A549 (cell line): Measurements from ENCODE around the gene DOK4. TPM values are rescaled to one million over a fixed set of nuclear protein-coding genes. Genes with fewer than 3 reads are reported as not detected.

Experiments used
- ATAC-seq, 2 experiments: fragments of 200-7000 bp in 1 of 2; fragments of >200 bp in 1 of 2; cut with Nextera tagmentation in 1 of 2; cut with Tn5 transposase in 1 of 2; 3 replicates each; pipeline versions ENCODE4 v1.8.0 to v1.9.1; 2018 to 2020; ENCODE audit warnings: mild to moderate bottlenecking in 1 of 2, moderate library complexity in 1 of 2
- CTCF ChIA-PET: fragments of 300-600 bp; sonication (Branson Sonifier 250); formaldehyde crosslinking; extraction: SDS; loops from one replicate; lab custom pipeline; 2021; ENCODE audit warnings: antibody characterized with exemption, inconsistent platforms; lab: Yijun Ruan, JAX
- POLR2A ChIA-PET: fragments of 350-600 bp; formaldehyde crosslinking; extraction: SDS; loops from one replicate; lab custom pipeline; 2021; ENCODE audit warnings: antibody characterized with exemption, inconsistent platforms; lab: Yijun Ruan, JAX
- DNase-seq, 2 experiments: peaks; one replicate each; pipeline versions ENCODE4 v3.0.0 to v3.0.0-alpha.2; 2011 to 2016; ENCODE audit warnings: low read depth in 1 of 2, low spot score in 1 of 2
- FAIRE-seq: peaks from 2 replicates; lab custom pipeline; 2011; peaks lifted over from hg19 to GRCh38; lab: Jason Lieb, UNC
- H3K27ac ChIP-seq, 2 experiments: fragments of >200 bp; sonication (Bioruptor Twin); formaldehyde crosslinking; 3 replicates each; pipeline ENCODE4 v1.5.1; 2016 to 2017
- H3K4me1 ChIP-seq: fragments of >200 bp; sonication (Bioruptor Twin); formaldehyde crosslinking; 3 replicates; pipeline ENCODE4 v1.6.1; 2016
- H3K4me2 ChIP-seq: fragments of >200 bp; sonication (Bioruptor Twin); formaldehyde crosslinking; 3 replicates; pipeline ENCODE4 v1.6.1; 2016
- H3K4me3 ChIP-seq: fragments of >200 bp; sonication (Bioruptor Twin); formaldehyde crosslinking; 3 replicates; pipeline ENCODE4 v1.5.1; 2016
- H3K9me3 ChIP-seq: fragments of >200 bp; sonication (Bioruptor Twin); formaldehyde crosslinking; 3 replicates; pipeline ENCODE4 v1.6.1; 2016
- CHD2 ChIP-seq: fragments of 150-350 bp; IDR thresholded peaks from 2 replicates; pipeline ENCODE4 v1.6.1; 2014; ENCODE audit warnings: low read length; ENCODE audit not compliant: partially characterized antibody
- CHD4 ChIP-seq: fragments of 200-600 bp; sonication (generic); IDR thresholded peaks from 2 replicates; pipeline ENCODE4 v1.6.1; 2016; ENCODE audit warnings: antibody characterized with exemption, mild to moderate bottlenecking, borderline replicate concordance
- EHF ChIP-seq: fragments of 250-450 bp; sonication (Bioruptor Pico); IDR thresholded peaks from 2 replicates; pipeline ENCODE4 v1.5.0; 2020; ENCODE audit warnings: mild to moderate bottlenecking
- EHMT2 ChIP-seq: fragments of 200-600 bp; sonication (generic); IDR thresholded peaks from 2 replicates; pipeline ENCODE4 v1.6.1; 2016; ENCODE audit warnings: antibody characterized with exemption, low read depth, mild to moderate bottlenecking, moderate library complexity
- ELK1 ChIP-seq: fragments of 150-350 bp; IDR thresholded peaks from 2 replicates; pipeline ENCODE4 v1.6.1; 2014; ENCODE audit warnings: low read depth, mild to moderate bottlenecking, low read length
- FOSB ChIP-seq: fragments of 250-450 bp; sonication (Bioruptor Pico); IDR thresholded peaks from 2 replicates; pipeline ENCODE4 v1.5.0; 2020; ENCODE audit warnings: mild to moderate bottlenecking, moderate library complexity
- GATA3 ChIP-seq: IDR thresholded peaks from 2 replicates; pipeline ENCODE4 v1.6.1; 2012; ENCODE audit warnings: borderline replicate concordance
- MAX ChIP-seq: IDR thresholded peaks from 2 replicates; pipeline ENCODE4 v1.6.1; 2012
- MYC ChIP-seq: IDR thresholded peaks from 2 replicates; pipeline ENCODE4 v1.6.1; 2012; ENCODE audit warnings: mild to moderate bottlenecking, inconsistent platforms, low read length, improper control_type of control experiment, borderline replicate concordance
- NPAS2 ChIP-seq: fragments of 250-450 bp; sonication (Bioruptor Pico); IDR thresholded peaks from 2 replicates; pipeline ENCODE4 v1.8.0; 2022; ENCODE audit warnings: mild to moderate bottlenecking, moderate library complexity, borderline replicate concordance
- PHF8 ChIP-seq: fragments of 200-600 bp; sonication (generic); IDR thresholded peaks from 2 replicates; pipeline ENCODE4 v1.6.1; 2016; ENCODE audit warnings: low read depth, mild to moderate bottlenecking, antibody characterized with exemption, moderate library complexity, borderline replicate concordance
- RCOR1 ChIP-seq: fragments of 150-350 bp; IDR thresholded peaks from 2 replicates; pipeline ENCODE4 v1.6.1; 2014; ENCODE audit warnings: antibody characterized with exemption, low read length, low read depth
- SMC3 ChIP-seq: fragments of >200 bp; sonication (Bioruptor Twin); formaldehyde crosslinking; IDR thresholded peaks from 3 replicates; pipeline ENCODE4 v1.6.1; 2018; ENCODE audit warnings: inconsistent platforms
- TP53 ChIP-seq: fragments of 250-450 bp; sonication (Bioruptor Pico); IDR thresholded peaks from 2 replicates; pipeline ENCODE4 v1.5.0; 2021; ENCODE audit warnings: mild to moderate bottlenecking, moderate library complexity
- USF2 ChIP-seq: fragments of 450-650 bp; IDR thresholded peaks from 2 replicates; pipeline ENCODE4 v1.6.1; 2014; ENCODE audit warnings: antibody characterized with exemption
- ZNF302 ChIP-seq: fragments of 250-450 bp; sonication (Bioruptor Pico); IDR thresholded peaks from 2 replicates; pipeline ENCODE4 v1.9.0; 2021; ENCODE audit warnings: inconsistent platforms, mild to moderate bottlenecking, moderate library complexity
- ZSCAN20 ChIP-seq: fragments of 250-450 bp; sonication (Bioruptor Pico); IDR thresholded peaks from 2 replicates; pipeline ENCODE4 v1.8.0; 2022; ENCODE audit warnings: mild to moderate bottlenecking, moderate library complexity
- WGBS: methylation state at CpG from one replicate; pipeline ENCODE4 v1.1.6; 2017; ENCODE audit errors: missing lambda C conversion rate; 5-methylcytosine and 5-hydroxymethylcytosine counted together
- polyA plus RNA-seq, 4 experiments: library from polyadenylated mRNA; depleted of rRNA in 3 of 4; stranded (reverse); fragments of >200 nt; fragmentation: RNase III in 1 of 4; extraction: RNeasy Plus Mini Kit Qiagen cat#74134 plus additional on column Dnase treatment in 1 of 4; gene quantifications; 2 replicates in 3 of 4; 3 replicates in 1 of 4; pipeline ENCODE4 v1.2.3, GENCODE V29; 2011 to 2017
- TF ChIP-seq, protein P1 (sequence below): IDR thresholded peaks from 2 replicates; pipeline ENCODE4 v1.6.1; 2012
- TF ChIP-seq, protein P2 (sequence below): fragments of >200 bp; sonication (Bioruptor Twin); formaldehyde crosslinking; IDR thresholded peaks from 3 replicates; pipeline ENCODE4 v1.5.1; 2016

The DOK4 gene
- polyA plus RNA-seq, 2 of the 4 experiments (the other 2 are of a cell fraction): 70.3 to 85.4 TPM

DNA sequence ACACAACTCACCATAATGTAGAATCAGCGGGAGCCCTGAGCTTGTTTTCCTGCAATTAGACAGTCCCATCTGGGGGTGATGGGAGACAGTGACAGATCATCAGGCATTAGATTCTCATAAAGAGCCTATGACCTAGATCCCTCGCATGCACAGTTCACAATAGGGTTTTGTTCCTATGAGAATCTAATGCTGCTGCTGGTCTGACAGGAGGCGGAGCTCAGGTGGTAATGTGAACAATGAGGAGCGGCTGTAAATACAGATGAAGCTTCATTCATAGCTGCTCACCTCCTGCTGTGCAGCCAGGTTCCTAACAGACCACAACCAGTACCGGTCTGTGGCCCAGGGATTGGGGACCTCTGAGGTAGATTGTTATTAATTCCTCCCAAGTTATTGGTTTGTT lies 2.9 kb upstream of the DOK4 start:
- no peak for ATAC-seq
- 86% methylated on average over 5 of the region's 5 CpGs for WGBS
- Histone ChIP-seq H3K4me3 (no peak overlapping the region), H3K27ac (no peak overlapping the region), H3K9me3 (no peaks in the 10 kb centered on the region), H3K4me1 (peaks cover 23% of the 10 kb centered on the region), H3K4me2 (no peak overlapping the region)
- no peak for DNase-seq
- TF ChIP-seq NPAS2 (CRISPR knock-in tag): no peak
- no peak for TF ChIP-seq MAX
- no peak for TF ChIP-seq MYC
- no peak for FAIRE-seq
- ChIA-PET POLR2A (interaction anchor here (1.2 kb wide), 1 partner anchor 9 kb away, joined by 3 read pairs; no protein-coding TSS in a partner anchor), CTCF (interaction anchor here (0.6 to 8.9 kb wide), 4 partner anchors 13 to 92 kb away, joined by 4 to 70 read pairs (median 35); no protein-coding TSS in a partner anchor)

DNA sequence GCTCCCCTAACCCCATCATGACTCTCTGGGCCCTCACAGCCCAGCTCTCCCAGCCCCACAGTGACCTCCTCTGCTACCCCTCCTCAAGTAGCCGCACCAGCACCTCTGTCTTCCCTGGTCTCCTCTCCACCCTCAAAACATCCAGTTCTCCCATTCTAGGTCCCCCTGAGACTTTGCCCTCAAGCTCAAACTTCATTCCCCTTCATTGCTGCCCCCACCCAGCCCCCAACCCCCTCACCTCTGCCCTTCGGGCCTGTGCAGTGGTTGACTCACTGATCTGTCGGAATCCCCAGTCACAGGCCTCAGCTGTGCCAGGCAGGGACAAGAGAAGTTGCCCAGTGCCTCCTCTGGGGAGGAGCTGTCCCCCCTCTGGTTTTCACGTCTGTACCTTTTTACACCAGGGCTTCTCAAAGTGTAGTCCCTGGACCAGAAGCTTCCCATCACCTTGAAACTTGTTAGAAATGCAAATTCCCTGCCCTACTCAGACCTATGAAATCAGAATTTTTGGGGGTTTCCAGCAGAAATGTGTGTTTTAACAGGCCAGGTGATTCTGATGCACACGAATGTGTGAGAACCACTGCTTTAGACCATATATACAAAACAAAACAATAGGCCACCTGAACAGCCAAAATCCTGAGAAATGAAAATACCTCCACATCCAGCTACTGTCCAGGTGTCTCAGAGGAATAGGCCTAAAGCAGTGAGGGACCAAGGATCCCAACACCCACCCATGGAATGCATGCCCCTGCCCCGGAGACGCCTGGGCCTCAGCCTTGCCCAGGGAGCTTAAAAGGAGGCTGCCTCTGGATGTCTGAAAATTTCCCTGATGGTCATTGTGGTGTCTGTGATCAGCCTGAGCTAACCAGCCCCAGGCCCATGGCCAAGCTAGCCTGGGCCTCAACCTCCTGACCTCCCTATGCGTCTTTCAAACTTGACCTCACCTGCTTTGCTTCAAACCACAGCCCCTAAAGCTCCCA lies 853 bp upstream of the DOK4 start:
- DNase-seq: no peak
- TF ChIP-seq EHMT2 (no peak), EHF (CRISPR knock-in tag) (no peak), PHF8 (no peak)
- peaks cover 41% of the 10 kb centered on the region for H3K4me1 ChIP-seq
- peak; percentile 5 to 43; a peak in 3 of 6 replicates for ATAC-seq
- H3K4me2 ChIP-seq: peak overlapping the region; percentile 100
- CTCF ChIA-PET: interaction anchor here (1.0 to 8.9 kb wide), 12 partner anchors 8 to 71 kb away, joined by 3 to 70 read pairs (median 4); partner anchors contain the start of genes CIAPIN1, COQ9 and POLR2C
- H3K4me3 ChIP-seq: no peak overlapping the region; the same call in 2 of the 3 replicates
- 59% methylated on average over 8 of the region's 8 CpGs for WGBS
- POLR2A ChIA-PET: interaction anchor here (0.7 to 2.0 kb wide), 2 partner anchors 14 to 32 kb away, joined by 5 to 7 read pairs; no protein-coding TSS in a partner anchor
- H3K27ac ChIP-seq: peak overlapping the region; percentile 94 to 98
- FAIRE-seq: no peak
- H3K9me3 ChIP-seq: no peaks in the 10 kb centered on the region

- Histone ChIP-seq H3K9me3 (no peaks in the 10 kb centered on the region), H3K4me2 (peak overlapping the region; percentile 100), H3K4me1 (peaks cover 53% of the 10 kb centered on the region), H3K4me3 (peak overlapping the region; percentile 100), H3K27ac (peak overlapping the region; percentile 94 to 98)
- POLR2A ChIA-PET: interaction anchor here (0.7 to 1.8 kb wide), 2 partner anchors 23 to 44 kb away, joined by 3 to 6 read pairs; partner anchors contain the start of gene POLR2C
- TF ChIP-seq SMC3 (no peak), MYC (no peak), USF2 (no peak), ELK1 (no peak), ZNF302 (CRISPR knock-in tag) (no peak), FOSB (CRISPR knock-in tag) (no peak), RCOR1 (no peak), ZSCAN20 (CRISPR knock-in tag) (no peak), CHD4 (no peak), TP53 (CRISPR knock-in tag) (no peak), CHD2 (no peak), GATA3 (no peak)
- TF ChIP-seq, protein P1, sequence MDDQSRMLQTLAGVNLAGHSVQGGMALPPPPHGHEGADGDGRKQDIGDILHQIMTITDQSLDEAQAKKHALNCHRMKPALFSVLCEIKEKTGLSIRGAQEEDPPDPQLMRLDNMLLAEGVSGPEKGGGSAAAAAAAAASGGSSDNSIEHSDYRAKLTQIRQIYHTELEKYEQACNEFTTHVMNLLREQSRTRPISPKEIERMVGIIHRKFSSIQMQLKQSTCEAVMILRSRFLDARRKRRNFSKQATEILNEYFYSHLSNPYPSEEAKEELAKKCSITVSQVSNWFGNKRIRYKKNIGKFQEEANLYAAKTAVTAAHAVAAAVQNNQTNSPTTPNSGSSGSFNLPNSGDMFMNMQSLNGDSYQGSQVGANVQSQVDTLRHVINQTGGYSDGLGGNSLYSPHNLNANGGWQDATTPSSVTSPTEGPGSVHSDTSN: no peak
- TF ChIP-seq, protein P2, sequence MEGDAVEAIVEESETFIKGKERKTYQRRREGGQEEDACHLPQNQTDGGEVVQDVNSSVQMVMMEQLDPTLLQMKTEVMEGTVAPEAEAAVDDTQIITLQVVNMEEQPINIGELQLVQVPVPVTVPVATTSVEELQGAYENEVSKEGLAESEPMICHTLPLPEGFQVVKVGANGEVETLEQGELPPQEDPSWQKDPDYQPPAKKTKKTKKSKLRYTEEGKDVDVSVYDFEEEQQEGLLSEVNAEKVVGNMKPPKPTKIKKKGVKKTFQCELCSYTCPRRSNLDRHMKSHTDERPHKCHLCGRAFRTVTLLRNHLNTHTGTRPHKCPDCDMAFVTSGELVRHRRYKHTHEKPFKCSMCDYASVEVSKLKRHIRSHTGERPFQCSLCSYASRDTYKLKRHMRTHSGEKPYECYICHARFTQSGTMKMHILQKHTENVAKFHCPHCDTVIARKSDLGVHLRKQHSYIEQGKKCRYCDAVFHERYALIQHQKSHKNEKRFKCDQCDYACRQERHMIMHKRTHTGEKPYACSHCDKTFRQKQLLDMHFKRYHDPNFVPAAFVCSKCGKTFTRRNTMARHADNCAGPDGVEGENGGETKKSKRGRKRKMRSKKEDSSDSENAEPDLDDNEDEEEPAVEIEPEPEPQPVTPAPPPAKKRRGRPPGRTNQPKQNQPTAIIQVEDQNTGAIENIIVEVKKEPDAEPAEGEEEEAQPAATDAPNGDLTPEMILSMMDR: no peak
- 60% methylated on average over 9 of the region's 14 CpGs for WGBS
- CTCF ChIA-PET: interaction anchor here (0.7 to 8.9 kb wide), 10 partner anchors 9 to 69 kb away, joined by 3 to 70 read pairs (median 4); partner anchors contain the start of genes CIAPIN1 and POLR2C
- FAIRE-seq: no peak
- DNase-seq: no peak
- ATAC-seq: no peak; a peak in 1 of 6 replicates
Observed at GRCh38 chr16:57485091-57485915, 990 bp downstream of the DOK4 start.
